Measurements from ENCODE around the gene TBX2.

- TF ChIP-seq CTCF (IDR thresholded peaks at IDR 0.05) (no peak), POLR2A (IDR thresholded peaks at IDR 0.05) (no peak)
Measured at GRCh38 chr17:61378658-61379456, 20.8 kb upstream of the TBX2 start.
